Hematopoietic multipotent progenitor cell treated with erythropoietin and hydrocortisone succinate and interleukin-3 and kit ligand, for 15 days (in vitro differentiated cells): ENCODE data around the gene MYBPC3.
"Not testable (repeated sequence)": the region's sequence is repeated elsewhere in the genome, so short reads cannot be mapped to it uniquely, and the experiment has no call there.

Experiments
- DNase-seq: peaks from one replicate; pipeline ENCODE4 v3.0.0-alpha.2; 2015; ENCODE audit warnings: low spot score

Gene MYBPC3

DNA sequence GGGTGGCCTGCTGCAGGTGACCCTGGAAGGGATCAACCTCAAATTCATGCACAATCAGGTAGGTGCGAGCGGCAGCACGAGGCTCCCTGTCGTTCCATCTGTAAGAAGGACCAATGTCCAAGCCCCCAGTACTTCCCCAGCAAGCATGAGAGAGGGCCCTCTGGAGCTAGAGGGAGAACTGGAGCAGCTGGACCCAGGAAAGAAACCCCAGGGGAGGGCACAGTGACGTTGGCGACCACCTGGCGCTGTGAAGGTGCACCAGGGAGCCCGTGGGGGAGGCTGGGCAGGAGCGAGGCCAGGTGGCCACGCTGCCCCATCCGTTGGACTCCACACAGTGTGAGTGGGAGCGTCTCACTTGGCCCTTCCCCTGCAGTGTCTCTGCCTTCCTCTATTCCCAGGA is 28.0 kb downstream of the MYBPC3 start:
- DNase-seq, result no peak

DNA sequence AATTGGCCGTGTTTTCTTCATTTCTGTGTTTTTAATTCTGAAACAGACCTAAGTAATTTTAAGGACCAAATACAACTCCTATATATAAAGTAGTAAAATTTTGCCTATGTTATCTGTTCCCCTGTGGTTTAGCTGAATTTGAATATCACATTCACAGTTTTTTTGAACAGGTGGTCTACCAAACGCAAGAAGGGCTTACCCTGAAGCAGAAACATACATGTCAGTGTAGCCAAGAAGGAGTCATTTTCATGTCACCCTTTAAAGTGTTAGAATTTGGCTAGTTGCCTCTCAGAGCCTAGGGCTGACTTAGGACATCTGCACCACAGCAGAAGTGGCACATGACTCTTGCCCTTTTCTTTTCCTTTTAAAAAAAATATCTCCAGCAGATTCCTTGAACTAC is 34.3 kb downstream of the MYBPC3 start:
- no peak for DNase-seq

DNA sequence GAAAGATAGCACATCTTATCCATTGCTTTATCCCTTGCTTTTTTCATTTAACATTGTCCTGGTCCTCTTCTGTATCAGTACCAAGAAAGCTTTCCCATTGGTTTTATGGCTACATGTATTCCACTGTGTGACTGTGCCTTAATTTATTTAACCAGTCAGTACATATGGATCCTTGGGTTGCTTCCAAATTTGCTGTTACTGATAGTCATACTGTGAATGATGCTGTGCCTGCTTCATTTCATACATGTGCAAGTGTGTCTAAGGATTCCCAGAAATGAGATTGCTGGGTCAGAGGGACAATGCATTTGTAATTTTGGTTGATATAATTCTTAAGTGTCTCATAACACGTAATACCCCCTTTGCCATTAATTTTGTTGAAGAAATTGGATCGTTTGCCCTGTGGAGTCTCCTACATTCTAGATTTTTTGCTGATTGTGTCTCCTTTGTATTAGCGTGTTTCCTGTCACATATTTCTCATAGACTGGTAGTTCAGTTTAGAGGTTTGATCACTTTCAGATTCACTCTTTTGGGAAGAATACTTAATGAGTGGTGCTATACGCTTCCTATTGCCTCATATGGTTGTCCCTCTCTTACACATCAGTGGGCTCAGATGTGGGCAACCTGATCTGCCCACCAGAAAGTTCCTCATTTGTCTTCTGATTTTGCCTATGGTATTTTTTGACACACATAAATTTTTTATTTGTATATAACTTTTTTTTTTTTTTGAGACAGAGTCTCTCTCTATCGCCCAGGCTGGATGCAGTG is 35.3 kb downstream of the MYBPC3 start:
- DNase-seq, result no peak

DNA sequence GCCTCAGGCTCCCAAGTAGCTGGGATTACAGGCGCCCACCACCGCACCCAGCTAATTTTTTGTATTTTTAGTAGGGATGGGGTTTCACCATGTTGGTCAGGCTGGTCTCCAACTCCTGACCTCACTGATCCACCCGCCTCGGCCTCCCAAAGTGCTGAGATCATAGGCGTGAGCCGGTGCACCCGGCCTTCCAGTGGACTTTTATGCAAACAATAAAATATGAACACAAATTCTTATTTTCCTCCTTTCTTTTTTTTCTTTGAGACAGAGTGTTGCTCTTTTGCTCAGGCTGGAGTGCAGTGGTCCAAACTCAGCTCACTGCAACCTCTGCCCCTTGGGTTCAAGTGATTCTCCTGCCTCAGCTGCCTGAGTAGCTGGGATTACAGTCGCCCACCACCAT is 36.0 kb downstream of the MYBPC3 start:
- DNase-seq, result not testable (repeated sequence)

DNA sequence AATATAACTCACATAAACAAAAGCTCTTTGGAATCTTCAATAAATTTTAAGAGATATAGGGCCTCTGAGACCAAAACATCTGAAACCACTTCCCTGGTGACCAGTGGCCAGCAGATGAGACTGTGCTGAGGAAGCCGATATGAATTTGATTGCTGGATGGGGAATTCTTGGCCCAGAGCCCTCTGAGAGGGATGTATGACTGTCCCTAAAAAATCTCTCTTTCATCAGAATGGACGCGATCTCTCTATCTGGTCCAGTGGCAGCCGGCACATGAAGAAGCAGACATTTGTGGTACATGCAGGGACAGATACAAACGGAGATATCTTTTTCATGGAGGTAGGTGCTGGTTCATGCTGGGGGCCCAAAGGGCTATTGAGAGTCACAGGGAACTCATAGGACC is 37.5 kb downstream of the MYBPC3 start:
- DNase-seq, result no peak

DNA sequence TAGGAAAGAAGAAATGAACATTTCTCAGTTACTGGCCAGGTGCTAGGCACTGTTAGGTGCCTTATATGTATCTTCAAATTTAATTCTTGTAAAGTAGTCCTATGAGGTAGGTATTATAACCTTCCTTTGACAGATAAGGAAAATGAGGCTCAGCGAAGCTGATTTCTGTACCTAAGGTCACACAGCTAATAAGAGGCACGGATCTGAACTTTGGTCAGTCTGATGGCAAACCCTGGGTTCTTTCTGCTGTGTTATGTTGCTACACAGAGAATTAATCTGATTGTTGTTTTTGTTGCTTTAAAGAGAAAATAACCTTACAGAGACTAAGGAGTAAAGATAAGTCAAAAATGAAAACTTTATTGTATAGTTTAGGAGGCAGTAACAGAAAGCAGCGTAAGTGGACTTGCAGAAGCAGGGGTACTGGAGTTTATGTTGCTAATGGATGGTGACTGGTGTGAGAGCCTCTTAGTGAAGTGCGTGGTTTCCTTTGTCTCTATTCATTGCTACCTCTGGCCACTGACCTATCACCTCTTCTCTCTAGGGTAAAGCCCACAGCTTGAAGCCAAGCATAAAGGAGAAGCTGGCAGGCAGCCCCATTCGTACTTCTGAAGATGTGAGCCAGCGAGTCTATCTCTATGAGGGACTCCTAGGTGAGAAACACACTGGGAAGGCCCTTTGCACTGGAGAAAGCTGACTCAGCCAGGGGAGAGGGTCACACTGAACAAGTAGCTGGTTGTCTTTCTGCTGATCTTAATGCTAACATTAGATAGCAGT is 44.3 kb downstream of the MYBPC3 start:
- no peak for DNase-seq

DNA sequence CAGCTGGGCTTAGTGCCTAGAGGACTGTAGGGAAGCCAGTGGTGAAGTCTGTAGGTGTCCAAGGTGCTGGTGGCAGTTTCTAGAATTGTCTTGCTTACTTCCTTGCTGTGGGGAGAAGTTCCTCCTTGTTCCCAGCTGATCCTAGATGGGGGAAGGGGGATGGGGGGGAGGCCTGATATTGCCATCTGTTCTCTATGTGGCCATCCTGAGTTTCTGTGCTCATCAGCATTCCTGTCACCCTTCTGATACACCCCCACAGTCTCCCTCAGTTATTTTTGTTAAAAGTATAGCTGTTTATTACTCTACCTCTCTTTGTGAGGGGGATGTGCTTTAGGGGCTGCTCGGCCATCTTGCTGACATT is 46.0 kb downstream of the MYBPC3 start:
- no peak for DNase-seq

DNA sequence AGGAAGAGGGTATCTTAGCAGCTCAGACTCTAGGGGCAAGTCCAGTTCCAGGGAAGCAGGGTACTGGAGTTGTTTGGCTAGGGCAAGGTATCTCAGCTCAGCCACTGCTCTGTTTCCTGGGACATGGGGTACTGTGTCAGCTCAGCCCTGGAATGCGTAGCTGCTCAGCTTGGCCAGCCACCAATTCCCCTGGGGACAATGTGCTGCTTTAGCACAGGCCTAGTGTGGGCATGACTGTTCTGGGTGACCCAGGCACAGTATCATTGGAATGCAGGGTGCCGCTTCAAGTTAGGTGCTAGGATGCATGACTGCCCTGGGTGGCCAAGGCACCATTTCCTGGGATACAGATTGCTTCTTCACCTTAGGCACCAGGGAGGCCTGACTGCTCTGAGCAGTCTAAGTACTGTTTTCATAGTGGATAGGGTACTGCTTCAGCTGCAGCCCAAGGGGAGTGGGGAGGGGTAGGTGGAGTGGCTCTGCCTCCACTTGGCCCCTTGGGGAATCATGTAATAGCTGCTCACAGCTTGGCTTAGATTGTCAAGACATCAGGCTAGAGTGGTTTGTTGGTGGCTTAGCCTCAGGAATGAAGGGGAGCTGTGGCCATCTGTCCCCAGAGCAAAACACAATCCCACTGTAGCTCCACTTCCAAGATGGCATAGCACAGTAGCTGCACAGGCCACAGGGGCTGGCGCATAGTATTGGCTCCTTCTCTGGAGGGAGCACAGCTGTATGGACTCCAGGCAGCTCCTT is 46.6 kb downstream of the MYBPC3 start:
- no peak for DNase-seq

DNA sequence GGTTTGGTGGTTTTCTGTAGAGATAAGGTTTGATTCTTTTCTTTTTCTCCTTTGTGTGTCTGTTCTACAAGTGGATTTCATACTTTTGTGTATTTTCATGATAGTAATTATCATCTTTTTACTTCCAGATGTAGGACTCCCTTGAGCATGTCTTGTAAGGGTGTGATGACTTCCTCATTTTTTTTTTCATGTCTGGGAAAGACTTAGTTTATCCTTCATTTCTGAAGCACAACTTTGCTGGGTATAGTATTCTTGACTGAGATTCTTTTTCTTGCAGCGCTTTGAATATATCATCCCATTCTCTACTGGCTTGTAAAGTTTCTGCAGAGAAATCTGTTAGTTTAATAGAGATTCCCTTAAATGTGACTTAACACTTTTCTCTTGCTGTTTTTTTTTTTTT is 49.6 kb downstream of the MYBPC3 start:
- DNase-seq, result no peak

DNA sequence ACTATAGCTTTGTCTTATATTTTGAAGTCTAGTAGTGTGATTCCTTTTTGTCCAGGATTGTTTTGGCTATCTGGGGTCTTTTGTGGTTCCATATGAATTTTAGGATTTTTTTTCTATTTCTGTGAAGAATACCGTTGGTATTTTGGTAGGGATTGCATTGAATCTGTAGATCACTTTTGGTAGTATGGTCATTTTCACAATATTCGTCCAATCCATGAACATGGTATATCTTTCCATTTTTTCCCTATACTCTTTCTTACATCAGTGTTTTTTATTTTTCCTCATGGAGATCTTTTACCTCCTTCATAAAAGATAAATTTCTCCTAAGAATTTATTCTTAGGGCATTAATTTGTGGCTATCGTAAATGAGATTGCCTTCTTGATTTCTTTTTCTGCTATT is 53.4 kb downstream of the MYBPC3 start:
- DNase-seq, result no peak

DNA sequence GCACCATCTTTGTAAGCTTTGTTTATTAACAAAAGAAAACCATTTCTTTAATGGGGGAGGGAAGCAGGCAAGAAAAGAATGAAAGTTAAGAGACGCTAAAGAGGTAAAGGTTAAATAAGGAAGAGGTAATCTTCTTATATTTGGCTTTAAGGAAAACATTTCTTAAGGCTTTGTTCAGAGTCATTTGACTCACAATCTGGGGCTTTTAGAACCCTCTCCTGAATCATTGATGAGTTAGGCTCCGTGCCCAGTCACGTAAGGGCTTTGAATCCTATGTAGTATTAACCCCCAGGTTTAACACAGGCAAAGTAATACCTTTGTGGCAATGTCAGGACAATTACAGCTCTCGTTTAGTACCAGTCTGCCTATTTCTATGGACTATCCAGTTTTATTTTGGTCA is 56.5 kb downstream of the MYBPC3 start:
- no peak for DNase-seq

DNA sequence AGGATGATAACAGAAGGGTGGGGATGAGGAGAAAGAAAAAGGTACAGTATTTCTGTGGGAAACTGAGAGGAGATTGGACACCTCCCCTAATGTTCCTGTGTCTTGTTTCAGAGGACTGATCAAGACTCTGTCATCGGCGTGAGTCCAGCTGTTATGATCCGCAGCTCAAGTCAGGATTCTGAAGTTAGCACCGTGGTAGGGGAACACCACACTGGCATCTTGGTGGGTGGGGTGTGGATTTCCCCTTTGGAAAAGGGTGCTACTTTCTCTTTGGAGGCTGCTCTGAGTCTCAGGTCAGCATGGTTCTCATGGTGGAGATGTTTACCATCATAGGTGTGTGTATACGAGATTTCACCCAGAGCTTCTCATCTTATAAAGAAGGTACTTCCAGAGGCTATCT is 57.1 kb downstream of the MYBPC3 start:
- DNase-seq, result no peak

DNA sequence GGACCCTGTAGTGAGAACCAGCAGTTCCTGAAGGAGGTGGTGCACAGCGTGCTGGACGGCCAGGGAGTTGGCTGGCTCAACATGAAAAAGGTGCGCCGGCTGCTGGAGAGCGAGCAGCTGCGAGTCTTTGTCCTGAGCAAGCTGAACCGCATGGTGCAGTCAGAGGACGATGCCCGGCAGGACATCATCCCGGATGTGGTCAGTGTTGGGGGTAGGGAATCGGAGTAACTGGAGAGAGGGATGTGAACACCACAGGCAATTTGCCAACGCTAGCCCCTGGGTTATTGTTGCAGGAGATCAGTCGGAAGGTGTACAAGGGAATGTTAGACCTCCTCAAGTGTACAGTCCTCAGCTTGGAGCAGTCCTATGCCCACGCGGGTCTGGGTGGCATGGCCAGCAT is 62.6 kb downstream of the MYBPC3 start:
- no peak for DNase-seq

DNA sequence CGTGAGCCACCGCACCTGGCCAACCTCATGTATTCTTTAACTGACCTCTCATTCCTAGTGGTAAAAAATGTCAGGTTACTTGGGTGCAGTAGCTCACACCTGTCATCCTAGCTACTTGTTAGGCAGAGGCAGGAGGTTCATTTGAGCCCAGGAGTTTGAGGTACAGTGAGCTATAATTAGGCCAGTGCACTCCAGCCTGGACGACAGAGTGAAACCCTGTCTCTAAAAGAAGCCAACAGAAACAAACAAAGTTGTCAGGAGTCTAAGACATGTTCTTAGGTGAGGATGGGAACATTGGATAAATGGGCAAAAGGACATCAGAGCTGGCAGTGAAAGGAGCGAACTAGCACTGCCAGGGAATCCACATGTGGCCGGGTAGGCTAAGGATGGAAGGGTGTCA is 64.4 kb downstream of the MYBPC3 start:
- no peak for DNase-seq

DNA sequence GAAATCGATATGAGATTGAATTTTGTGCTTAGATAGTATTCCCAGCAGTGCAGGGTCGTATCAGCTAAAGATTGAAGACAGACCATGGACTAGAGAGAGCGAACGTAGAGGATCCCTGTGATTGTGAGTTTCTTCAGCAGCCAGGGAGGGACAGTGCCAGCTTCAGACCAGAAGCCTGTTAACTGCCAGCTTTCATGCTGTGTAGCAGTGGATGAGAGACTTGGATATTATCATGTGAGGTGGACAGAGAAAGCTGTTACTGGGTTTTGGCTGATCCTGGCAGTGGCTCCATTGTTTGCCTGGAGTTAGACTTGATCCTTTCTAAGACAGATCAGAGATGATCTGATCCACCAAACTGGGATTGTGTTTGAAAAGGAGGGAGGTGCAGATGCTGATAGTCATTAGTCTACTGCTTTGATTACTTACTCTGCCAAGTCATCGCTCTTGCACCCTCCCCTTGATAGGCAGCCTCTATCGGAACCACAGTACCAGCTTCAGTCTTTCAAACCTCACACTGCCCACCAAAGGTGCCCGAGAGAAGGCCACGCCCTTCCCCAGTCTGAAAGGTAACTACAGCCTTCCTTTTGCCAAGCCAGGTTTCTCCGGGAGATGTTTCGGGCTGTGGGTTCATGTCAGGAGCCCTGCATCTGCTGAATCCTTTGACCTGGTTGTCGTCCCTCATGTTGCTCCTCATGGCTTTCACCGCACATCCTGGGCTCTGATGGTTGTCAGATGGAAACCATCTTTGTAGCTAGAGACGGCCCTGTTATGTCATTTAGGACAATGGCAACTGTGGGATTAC is 66.3 kb downstream of the MYBPC3 start:
- DNase-seq, result no peak

DNA sequence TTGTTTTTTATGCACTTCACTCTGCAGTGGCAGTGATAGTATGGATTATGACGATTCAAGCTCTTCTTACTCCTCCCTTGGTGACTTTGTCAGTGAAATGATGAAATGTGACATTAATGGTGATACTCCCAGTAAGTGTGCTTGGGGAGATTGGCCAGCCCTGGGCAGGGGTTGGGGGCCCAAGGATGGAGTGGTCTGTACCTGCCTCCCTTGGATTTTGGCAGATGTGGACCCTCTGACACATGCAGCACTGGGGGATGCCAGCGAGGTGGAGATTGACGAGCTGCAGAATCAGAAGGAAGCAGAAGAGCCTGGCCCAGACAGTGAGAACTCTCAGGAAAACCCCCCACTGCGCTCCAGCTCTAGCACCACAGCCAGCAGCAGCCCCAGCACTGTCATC is 68.4 kb downstream of the MYBPC3 start:
- no peak for DNase-seq

DNA sequence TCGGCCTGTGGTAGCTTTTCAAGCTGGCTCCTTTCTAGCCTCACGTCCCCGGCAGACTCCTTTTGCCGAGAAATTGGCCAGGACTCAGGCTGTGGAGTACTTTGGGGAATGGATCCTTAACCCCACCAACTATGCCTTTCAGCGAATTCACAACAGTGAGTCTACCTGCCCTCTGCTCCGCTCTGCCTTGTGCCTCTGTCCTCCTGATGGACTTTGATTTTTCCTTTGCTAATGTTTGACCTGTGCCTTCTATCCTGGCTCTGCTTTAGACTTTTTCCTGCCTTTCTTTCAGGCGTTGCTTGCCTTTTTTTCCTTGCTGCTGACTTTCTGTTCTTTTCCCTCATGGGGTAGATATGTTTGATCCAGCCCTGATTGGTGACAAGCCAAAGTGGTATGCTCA is 70.0 kb downstream of the MYBPC3 start:
- no peak for DNase-seq
